Prostate gland (tissue), 2 donors: ENCODE results near the gene NSMCE1.

Experiments used
- POLR2A ChIP-seq: fragments of 450-650 bp; IDR thresholded peaks from one replicate; pipeline ENCODE4 v1.6.1; 2016; ENCODE audit warnings: antibody characterized with exemption, mild to moderate bottlenecking
- POLR2AphosphoS5 ChIP-seq: sonication (generic); formaldehyde crosslinking; IDR thresholded peaks from one replicate; pipeline ENCODE4 v1.6.1; 2017; ENCODE audit warnings: antibody characterized with exemption
- TF ChIP-seq, protein P1 (sequence below), 4 experiments: fragments of 200-600 bp in 2 of 4; fragments of 450-650 bp in 2 of 4; sonication (generic) in 2 of 4; IDR thresholded peaks; 1 replicate in 3 of 4; 2 replicates in 1 of 4; pipeline ENCODE4 v1.5.1; 2016 to 2019; ENCODE audit warnings: antibody characterized with exemption in 4 of 4, mild to moderate bottlenecking in 2 of 4, moderate library complexity in 2 of 4

DNA sequence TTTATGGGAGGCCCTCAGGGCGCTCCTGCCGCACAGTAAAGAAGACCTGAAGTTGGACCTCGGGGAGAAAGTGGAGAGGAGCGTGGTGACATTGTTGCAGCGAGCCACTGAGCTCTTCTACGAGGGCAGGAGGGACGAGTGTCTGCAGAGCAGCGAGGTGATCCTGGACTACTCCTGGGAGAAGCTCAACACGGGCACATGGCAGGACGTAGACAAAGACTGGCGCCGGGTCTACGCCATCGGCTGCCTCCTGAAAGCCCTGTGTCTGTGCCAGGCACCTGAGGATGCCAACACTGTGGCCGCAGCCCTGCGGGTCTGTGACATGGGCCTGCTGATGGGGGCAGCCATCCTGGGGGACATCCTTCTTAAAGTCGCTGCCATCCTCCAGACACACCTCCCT is 58.4 kb downstream of the NSMCE1 start:
- TF ChIP-seq, protein P1, sequence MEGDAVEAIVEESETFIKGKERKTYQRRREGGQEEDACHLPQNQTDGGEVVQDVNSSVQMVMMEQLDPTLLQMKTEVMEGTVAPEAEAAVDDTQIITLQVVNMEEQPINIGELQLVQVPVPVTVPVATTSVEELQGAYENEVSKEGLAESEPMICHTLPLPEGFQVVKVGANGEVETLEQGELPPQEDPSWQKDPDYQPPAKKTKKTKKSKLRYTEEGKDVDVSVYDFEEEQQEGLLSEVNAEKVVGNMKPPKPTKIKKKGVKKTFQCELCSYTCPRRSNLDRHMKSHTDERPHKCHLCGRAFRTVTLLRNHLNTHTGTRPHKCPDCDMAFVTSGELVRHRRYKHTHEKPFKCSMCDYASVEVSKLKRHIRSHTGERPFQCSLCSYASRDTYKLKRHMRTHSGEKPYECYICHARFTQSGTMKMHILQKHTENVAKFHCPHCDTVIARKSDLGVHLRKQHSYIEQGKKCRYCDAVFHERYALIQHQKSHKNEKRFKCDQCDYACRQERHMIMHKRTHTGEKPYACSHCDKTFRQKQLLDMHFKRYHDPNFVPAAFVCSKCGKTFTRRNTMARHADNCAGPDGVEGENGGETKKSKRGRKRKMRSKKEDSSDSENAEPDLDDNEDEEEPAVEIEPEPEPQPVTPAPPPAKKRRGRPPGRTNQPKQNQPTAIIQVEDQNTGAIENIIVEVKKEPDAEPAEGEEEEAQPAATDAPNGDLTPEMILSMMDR (IDR thresholded peaks at IDR 0.05): no peak
- TF ChIP-seq POLR2A (no peak), POLR2AphosphoS5 (no peak)
